GM03348 (cell line): Measurements from ENCODE around the gene MACROH2A1.

Experiments used
- DNase-seq: peaks from one replicate; pipeline ENCODE4 v3.0.0; 2012; ENCODE audit warnings: low spot score

MACROH2A1 gene

DNA sequence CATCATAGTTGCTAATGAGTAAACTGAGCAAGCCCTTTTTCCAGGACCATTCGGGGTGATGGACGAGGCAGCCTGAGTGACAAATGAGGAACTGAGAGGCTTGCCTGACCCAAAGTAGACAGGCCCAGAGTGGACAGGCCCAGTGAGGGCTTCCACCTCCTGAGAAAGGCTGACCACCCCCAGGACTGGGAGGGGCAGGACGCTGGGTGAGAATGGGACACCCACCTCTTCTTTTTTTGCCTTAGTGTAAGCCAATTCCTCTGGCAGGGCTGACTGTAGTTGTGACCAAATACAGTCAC is 68.3 kb downstream of the MACROH2A1 start:
- DNase-seq = no peak

GRCh38 chr5:135329913-135330797 is 68.9 kb downstream of the MACROH2A1 start:
- no peak for DNase-seq

DNA sequence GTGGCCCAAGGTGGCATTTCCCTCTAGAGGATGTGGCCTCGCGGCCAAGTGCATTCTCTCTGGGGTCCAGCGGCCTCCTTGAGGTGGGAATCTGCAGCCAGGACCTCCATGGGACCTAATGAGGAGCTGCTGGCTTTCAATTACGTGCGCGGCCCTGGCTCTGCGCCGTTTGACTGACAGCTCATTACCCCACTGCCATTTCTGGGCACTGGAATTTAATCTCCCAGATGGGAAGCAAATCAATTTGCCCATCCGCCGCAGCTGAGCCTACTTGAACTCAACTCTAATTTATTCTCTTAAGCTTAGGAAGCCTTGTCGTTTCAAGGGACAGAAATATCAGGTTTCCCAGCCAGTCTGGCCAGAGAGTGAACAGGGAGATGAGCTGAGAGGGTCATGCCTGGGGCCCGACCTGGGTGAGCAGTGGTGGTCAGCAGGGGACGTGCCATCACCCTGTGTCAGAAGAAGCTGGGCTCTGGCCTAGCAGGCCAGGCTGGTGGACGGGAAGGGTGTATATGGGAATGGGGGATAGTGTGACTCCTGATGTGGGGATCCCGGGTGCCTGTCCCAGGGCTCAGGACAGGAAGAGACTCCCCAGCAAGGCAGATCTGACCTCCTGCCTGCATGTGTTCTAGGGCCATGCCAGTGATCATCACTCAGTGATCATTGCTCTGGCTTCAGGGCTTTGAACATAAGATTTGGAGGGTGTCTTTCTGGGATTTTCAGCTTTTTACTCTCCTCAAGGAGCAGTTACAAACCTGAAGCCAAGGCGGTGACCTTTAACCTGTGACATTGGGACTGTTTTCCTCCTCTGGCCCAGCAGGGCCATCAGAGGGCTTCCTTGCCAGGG is 69.7 kb downstream of the MACROH2A1 start:
- DNase-seq = no peak

GRCh38 chr5:135328128-135328687 is 70.8 kb downstream of the MACROH2A1 start:
- no peak for DNase-seq

GRCh38 chr5:135327429-135328127 is 71.5 kb downstream of the MACROH2A1 start:
- DNase-seq = no peak

DNA sequence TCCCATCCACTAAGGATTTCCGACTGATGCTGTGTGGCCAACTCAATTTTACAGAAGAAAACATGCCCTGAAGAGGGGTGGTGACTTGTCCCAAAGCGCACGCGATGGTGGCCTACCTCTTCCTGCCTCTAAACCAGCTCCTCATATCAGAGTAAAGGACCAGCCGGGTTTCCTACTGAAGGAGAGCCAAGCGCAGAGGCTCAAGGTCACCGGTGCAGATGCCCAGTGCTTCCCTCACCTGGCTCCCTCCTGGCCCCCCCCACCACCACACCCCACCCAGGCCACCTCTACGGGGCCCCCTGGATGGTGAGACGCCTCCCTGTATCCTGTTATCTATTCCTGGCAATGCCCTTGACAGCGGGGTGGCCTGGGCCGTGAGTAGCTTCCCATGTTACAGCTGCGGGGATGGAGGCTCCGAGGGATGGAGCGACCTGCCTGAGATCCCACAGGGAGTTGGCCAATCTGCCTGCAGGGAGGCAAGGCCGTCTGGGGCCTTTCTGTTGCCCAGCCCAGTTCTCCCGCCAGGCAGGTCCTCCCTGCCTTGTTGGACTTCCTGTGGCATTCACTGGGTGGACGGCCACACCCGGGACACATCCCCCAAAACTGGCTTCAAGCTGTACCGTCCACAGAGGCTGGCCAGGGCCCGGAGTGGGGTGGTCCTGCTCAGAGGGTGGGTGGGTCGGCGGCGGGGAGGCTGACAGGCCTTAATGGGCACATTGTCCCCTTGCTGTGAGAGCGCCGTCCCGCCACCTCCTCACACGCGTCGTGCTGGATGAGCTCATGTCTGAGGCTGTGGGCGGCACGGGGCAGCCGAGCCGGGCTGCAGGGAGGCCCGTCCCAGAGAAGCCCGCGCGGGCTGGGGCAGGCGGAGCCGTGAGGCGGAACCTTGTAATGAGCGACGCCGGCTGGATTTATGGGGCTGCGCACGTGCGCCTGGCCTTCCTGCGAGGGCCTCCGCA is 72.5 kb downstream of the MACROH2A1 start:
- DNase-seq = peak; percentile 61

DNA sequence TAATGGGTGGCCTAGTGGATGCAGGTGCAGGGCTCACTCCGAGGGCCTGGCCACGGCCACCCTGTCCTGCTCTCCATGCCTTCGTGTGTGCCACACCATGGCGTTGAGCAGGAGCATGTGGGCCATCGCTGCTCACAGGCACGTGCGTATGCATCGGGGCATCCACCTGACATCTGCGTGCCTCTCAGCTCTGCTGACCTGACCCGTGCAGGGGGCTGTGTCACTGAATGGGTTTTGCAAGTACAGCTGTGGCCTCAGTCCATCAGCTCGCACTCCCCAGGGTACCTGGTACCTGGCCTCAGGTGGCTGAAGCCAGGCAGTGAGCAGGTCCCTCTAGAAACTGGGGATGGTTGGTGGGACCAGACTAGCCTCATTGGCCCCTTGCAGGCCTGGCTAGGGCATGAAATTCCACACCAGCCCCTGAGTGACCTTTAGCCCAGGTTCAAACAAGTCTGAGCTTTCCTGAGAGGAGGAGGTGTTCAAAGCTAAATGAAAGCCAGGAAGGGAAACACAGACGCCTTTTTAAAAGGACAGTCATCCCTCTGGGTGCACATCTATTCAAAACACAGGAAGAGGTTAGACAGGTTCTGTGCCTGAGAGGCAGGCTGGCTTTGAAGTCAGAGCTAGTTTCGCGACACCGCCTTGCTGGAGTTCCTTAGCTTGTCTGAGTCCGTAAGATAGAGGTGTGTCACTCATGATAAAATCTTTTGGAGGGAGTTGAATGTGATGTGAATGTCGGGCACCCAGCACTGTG is 74.0 kb downstream of the MACROH2A1 start:
- DNase-seq = no peak

- DNase-seq = no peak
Measured at GRCh38 chr5:135324160-135324559, 74.9 kb downstream of the MACROH2A1 start.

- DNase-seq = no peak
Measured at GRCh38 chr5:135323701-135324132, 75.3 kb downstream of the MACROH2A1 start.

- no peak for DNase-seq
Measured at GRCh38 chr5:135323227-135323626, 75.8 kb downstream of the MACROH2A1 start.

GRCh38 chr5:135322744-135323143 is 76.3 kb downstream of the MACROH2A1 start:
- DNase-seq = no peak

DNA sequence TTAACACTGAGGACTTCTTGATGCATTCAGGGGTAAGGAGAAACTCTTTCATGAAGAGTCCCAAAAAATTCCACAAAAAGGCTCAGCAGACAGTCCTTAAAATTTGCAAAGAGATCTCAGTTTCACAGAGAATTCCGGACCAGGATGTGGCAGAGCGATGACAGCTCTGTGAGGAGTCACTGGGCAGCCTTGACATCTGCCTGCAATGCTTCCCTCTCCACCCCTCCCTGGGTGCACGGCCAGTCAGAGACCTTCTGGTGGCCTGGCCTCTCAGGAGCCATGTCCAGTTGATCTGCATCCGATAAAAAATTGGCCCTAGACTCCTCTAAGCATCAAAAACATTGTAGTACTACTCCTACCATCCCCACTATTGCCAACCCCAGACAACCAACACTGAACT is 76.8 kb downstream of the MACROH2A1 start:
- DNase-seq = no peak

- no peak for DNase-seq
Measured at GRCh38 chr5:135320718-135321484, 78.1 kb downstream of the MACROH2A1 start.

DNA sequence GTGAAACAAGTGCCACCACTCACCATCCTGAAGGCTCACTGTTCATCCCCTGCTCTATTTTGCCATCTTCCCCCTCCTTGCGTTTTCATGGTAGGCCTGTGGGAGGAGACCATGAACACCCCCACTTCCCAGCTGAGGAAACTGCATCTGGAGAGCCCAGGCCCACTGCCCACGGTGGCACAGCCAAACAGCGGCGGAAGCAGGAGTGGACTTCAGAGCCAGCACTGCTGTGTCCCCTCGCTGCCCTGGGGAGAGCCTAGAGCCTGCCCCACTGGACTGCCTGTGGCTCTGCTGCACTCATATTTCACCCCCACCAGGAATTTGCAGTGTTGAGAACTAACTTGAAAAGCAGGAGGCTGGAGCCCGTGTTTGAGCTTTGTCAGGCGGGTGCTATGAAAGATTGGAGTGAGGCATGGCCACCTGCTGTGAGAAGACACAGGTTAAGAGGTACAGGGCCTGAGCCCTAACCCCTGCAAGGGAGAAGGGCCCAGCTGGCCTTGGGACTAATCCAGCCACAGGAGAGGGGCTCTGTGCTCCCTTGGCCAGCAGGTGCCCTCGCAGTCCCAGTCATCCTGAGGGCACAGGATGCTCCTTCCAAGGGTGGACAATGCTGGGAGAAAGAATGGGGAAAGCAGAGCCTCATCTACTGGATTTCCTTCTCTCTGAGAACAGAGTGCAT is 79.0 kb downstream of the MACROH2A1 start:
- DNase-seq = no peak

- DNase-seq = no peak
Measured at GRCh38 chr5:135319458-135319857, 79.6 kb downstream of the MACROH2A1 start.

DNA sequence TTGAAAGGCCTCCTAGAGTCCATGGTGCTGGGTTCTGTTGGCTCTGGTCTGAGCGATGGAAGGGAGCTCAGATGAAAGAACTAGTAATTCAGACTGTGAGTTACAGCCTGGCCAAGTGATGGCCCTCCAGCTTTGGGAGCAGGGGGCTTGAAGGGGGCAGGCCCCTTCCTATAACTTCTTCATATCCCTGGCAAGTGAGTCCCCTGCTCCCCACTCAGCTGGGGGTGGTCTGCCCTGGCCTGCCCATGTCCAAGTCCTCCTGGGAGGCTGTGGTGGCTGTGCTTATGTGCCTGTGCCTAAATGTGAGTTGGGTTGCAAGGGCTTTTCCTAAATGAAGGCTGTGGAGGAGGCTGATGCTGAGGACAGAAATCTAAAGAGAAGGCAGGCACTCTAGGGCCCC is 80.1 kb downstream of the MACROH2A1 start:
- no peak for DNase-seq

GRCh38 chr5:135318037-135318436 is 81.0 kb downstream of the MACROH2A1 start:
- no peak for DNase-seq

GRCh38 chr5:135317286-135317685 is 81.7 kb downstream of the MACROH2A1 start:
- no peak for DNase-seq

DNA sequence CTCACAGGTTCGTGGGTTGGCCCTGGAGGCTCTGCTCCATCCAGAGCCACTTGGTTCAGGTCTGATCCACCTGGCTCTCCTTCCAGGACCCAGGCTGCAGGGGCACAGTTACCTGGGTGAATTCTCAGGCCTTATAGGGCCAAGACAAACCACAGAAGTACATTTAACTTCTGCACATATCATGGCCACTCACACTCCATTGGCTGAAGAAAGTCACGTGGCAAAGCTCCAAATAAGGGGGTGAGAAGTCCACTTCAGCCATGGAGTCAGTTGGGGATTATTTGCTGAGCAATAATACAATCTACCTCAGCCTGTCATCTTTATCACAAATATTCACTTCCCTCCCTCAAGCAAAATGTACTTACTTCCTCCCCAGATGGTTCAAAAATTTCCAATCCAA is 83.6 kb downstream of the MACROH2A1 start:
- DNase-seq = no peak
